Transverse colon (tissue), 3 donors: ENCODE data around the gene SYCN.

Experiments
- CTCF ChIP-seq, 5 experiments: fragments of 200-600 bp in 3 of 5; fragments of 450-650 bp in 2 of 5; sonication (generic) in 3 of 5; IDR thresholded peaks; 1 replicate in 2 of 5; 2 replicates in 3 of 5; pipeline ENCODE4 v1.5.1; 2016 to 2017; ENCODE audit warnings: antibody characterized with exemption in 5 of 5, inconsistent platforms in 3 of 5, mild to moderate bottlenecking in 2 of 5, moderate library complexity in 1 of 5
- EP300 ChIP-seq: sonication (generic); formaldehyde crosslinking; IDR thresholded peaks from one replicate; pipeline ENCODE4 v1.6.1; 2017; ENCODE audit warnings: antibody characterized with exemption, low read depth

DNA sequence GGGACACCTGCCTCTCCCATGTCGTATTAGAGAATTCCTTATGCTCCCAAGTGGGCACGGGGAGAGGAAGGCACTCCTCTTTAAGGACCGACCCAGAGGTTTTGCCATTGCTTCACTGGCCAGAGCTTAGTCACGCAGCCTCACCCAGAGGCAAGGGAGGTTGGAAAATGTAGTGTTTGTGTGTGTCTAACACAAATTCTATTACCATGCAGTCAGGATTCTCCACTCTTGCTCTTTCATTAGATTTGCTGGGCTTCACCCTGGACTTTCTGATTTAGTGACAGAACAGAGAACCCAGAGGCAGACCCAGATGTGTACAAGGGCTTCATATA, 21.9 kb downstream of the SYCN start:
- TF ChIP-seq CTCF (IDR thresholded peaks at IDR 0.05) (no peak), EP300 (no peak)
